Stimulated activated naive CD4-positive, alpha-beta T cell treated with Interleukin-2 at 50 U/mL for 16 hours (primary cell): ENCODE results near the gene MET.
"Not testable (repeated sequence)": the region's sequence is repeated elsewhere in the genome, so short reads cannot be mapped to it uniquely, and the experiment has no call there.

Experiments
- DNase-seq: peaks from one replicate; lab custom pipeline; 2025; lab: John Stamatoyannopoulos, UW

Gene MET

DNA sequence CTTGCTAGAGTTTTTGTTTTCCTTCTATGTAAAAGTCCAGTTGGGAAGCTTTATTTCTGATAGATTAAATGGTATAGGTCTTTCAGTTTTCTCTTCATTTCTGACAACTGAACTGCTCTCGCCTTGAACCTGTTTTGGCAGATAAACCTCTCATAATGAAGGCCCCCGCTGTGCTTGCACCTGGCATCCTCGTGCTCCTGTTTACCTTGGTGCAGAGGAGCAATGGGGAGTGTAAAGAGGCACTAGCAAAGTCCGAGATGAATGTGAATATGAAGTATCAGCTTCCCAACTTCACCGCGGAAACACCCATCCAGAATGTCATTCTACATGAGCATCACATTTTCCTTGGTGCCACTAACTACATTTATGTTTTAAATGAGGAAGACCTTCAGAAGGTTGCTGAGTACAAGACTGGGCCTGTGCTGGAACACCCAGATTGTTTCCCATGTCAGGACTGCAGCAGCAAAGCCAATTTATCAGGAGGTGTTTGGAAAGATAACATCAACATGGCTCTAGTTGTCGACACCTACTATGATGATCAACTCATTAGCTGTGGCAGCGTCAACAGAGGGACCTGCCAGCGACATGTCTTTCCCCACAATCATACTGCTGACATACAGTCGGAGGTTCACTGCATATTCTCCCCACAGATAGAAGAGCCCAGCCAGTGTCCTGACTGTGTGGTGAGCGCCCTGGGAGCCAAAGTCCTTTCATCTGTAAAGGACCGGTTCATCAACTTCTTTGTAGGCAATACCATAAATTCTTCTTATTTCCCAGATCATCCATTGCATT is 27.1 kb downstream of the MET start:
- no peak for DNase-seq

DNA sequence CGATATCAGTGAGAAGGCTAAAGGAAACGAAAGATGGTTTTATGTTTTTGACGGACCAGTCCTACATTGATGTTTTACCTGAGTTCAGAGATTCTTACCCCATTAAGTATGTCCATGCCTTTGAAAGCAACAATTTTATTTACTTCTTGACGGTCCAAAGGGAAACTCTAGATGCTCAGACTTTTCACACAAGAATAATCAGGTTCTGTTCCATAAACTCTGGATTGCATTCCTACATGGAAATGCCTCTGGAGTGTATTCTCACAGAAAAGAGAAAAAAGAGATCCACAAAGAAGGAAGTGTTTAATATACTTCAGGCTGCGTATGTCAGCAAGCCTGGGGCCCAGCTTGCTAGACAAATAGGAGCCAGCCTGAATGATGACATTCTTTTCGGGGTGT is 27.7 kb downstream of the MET start:
- no peak for DNase-seq

DNA sequence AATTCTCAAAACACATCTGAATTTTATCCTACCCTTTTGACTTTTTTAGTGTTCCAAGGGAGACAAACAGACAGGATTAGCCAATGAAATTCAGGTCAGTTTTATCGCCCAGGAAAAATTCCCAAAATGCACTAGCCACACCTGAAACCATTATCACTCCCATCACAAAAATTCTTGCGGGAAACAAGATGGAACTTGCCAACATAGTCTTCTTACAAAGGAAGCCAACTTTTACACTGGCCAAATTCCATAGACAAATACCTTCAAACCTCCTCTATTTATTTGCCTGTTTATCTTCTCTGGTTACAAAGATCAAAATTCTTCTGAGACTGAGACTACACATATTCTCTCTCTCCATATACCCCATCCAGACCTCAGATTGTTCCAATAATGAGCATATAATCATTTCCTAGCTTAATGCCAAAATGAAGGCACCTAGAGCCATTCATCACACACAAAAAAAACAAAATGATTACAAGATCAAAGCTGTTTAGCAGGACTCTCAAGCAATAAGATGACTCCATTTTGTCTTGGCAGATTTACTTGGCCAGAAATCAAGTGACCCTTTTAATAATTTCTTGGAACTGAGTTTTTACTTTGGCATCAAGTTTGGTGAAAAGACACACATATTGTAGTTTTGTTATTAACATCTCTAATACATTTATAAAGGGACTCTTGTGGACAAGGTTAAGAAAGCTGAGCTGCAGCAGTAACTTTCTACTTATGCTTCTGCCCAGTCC is 30.2 kb downstream of the MET start:
- DNase-seq: no peak

DNA sequence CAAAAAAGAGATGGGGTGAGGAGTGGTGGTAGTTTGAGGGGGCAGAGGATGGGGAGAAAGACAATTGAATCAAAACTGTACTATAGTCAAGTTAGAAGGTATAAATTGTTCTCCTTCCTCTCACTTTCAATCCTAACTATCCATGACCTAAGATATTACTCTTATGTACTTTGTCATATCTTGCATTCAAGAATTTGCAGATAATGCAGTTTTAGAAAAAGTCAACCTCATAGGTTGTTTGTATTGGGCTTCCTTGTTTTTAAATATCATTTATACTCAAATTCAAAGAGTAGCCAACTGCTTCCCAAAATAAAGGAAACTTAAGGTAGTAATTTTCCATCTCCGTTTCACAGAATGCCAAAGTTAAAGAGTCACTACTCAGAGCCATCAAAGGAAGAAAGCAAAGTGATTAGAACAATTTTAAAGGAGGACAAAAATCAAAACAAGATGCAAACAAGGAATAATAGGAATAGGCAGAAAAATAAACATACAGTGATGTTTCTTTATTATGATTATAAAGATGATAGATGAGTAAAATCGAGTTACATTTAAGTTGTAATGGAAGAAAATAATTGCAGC is 32.7 kb downstream of the MET start:
- DNase-seq: no peak

DNA sequence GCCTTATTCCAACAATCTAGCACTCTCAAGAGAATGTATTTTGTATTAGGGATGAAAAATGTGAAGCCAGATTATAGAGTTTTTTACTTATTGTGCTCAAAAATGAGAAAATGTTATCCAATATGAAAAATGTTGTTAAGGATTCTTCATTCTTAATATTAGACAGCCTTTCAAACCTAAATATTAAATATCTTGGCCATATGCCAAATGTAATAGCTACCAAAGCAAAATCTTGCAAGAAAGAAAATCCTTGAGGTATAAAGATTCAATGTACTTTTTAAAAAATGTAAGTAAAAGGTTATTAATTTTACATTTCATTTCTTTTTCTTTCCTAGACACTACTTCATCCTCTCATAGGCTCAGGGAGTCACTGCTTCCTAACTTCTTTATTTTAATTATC is 33.4 kb downstream of the MET start:
- no peak for DNase-seq

DNA sequence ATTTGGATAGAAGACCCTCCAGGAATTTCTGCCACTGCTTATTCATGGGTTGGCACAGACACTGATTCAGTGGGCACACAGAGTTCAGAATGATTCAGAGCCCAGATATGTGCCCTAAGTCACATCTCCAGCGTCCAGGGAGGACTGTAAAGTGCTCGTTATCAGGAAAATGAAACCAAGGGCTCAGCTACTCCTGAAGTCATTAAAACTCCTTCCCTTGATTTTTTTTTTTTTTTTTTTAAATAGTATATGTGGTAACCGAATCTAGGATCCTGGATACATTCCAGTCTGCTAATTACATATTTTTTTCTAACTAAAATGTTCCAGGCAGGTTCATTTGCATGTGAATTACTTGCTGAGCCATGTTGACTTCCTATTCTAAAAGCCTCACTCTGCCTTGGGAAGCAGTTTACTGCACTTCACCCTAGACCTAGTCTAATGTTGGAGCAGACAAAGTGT is 34.7 kb downstream of the MET start:
- DNase-seq: no peak

DNA sequence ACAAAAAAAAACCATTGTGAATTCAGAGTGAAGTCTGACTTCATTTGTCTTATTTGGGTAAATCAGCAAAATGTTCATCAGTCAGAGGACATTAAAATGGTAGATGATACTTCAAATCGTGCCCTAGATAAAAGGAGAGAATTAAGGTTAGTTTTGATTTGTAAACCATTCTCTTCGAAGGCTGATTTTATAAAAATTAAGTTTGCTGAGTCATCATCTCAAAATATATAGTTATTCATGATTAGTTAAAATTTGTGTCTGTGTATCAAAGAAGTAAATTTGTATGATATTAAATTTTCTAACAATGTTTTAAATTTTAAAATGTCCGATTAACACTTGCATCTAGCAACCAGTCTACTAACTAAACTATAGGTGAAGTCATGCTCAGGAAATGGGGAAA is 35.3 kb downstream of the MET start:
- no peak for DNase-seq

DNA sequence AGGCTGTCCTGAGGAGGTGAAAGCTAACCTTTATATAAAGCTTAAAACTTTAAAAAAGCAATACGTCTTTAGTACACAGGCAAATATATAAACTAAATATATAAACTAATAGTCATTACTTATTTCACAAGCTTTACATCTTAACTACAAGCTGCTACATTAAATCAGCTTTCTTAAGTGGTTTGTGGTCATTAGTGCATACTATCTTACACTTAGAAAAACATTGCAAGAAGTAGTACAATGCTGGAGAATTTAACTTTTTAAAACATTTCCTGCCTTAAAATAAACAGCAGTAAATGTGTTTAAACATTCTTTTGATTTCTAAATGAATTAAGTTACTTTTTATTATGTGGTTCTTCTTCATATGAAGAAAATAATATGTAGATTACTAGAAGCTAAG is 36.3 kb downstream of the MET start:
- no peak for DNase-seq

DNA sequence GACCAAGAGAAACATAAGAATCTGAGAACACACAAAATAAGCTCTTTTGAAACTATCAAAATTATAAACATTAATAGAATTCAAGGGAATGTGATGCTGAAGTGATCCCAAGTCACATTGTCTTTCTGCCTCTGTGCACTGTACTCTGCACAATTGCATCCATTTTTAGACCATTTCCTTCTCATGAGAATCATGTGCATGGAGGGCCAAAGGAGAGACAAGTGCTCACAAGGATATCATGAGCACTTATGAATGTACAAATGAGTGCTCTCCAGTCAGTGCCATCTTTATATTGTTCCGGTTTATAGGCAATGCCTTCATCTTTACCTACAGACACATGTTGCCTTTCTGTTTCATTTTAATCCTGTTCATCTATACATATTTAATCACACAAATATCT is 36.9 kb downstream of the MET start:
- no peak for DNase-seq

DNA sequence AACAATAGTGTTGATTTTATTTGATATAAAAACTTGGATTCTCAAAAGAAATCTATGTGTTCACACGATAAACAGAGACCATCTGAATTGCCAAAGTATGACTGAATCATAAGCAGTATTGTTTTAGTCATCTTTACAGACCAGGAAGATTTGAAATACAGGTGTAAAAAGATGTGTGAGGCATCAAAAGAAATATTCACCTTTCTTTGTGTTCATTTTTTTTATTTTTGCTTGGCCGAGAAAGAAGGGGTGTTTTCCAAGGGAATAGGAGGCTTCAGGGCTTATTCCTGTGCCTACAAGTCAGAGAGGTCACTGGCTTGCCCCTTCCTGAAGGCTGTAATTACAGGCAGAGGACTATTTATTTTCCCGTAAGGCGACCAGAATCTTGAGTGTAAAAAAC is 37.3 kb downstream of the MET start:
- DNase-seq: no peak

DNA sequence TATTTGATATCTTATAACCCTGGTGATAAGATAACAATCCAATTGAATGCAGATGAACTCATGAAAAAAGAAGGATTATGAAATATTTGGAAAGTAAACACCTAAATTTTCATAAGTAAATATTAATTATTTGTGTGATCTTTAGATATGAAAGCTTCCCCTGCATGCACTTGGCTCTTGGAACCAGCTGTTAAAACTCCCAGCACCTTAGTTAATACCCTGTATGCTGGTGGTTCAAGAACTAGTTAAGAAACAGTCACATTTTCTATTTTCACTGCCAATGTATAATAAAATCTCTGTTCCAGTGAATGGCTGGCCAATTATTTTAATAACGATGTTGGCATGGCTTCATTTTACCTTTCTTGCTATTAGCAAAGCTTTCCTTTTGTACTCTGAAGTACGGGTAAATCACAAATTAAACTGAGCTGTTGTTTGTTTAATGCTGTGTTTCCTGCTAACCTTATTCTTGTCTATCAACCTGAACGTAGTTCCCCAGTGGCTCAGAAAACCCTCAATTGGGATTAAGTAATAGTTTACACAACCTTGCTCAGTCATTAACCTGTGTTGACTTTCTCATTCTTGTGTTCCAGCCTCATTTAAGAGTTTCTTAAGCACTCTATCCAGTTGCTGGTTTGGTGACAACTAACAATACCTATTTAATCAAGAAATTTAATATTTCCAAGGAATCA is 38.9 kb downstream of the MET start:
- no peak for DNase-seq

DNA sequence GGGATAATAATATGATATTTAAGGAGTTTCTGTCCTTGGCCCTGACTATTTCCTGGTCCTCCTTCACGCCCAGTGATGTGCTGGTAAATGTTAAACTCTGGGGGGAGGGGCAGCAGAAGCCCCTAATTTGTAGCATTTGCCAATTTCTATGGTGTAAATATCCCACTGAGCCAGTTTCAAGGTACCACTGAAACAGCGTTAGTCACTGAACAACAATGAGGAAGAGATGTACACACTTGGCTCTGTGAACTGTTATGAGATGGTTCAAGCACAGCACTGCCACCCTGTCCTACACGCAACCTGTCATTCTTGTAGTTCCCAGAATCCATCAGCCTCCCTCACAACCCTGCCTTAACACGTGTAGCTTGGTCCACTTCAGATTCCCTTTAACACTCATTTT is 39.8 kb downstream of the MET start:
- DNase-seq: no peak

DNA sequence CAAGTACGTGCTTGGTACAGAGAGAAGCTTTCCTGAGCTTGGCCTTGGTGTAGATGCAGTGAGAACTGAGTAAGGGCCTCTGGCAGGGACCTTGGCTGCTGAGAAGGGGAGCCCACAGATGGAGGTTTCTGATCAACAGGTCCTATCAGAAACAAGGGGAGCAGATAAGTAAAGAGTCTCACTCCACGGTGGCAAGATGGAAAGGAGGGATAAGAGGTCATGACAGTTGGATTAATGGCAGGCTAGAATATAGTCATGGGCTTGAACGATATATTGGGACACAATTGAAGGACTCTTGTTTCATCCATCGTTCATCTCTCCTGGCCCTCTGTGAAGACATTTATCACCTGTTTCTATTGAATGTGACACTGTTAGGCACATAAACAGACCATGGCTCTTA is 41.5 kb downstream of the MET start:
- no peak for DNase-seq

DNA sequence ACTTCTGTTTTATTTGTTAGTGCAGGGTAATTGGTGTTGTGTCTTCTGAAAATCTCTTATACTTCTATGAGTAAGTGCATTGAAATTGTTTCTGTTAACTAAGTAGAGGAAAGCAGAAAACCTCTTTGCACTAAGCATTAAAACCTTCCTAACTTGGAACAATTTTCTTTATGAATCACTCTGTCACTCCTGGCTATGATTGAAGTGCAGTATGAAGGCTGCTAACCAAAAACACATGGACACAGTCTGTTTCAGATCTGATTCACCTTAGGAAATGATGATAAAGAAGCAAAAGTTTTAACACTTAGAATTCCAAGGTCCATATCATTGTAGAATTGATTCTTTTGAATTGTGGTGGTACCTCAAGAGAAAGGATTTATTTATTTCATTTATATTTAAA is 41.9 kb downstream of the MET start:
- DNase-seq: no peak

DNA sequence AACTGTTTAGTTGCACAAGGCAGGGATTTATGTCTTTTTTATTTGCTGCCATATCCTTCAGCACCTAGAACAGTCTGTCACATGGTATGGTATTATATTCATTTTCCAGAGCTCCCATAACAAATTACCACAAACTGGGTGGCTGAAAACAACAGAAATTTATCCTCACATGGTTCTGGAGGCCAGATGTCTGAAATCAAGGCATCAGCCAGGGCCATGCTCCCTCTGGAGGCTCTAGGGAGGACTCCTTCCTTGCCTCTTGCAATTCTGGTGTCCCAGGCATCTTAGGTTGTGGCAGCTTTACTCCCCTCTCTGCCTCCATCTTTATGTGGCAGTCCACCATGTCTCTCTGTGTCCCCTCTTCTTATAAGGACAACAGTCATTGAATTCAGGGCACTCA is 43.1 kb downstream of the MET start:
- no peak for DNase-seq

DNA sequence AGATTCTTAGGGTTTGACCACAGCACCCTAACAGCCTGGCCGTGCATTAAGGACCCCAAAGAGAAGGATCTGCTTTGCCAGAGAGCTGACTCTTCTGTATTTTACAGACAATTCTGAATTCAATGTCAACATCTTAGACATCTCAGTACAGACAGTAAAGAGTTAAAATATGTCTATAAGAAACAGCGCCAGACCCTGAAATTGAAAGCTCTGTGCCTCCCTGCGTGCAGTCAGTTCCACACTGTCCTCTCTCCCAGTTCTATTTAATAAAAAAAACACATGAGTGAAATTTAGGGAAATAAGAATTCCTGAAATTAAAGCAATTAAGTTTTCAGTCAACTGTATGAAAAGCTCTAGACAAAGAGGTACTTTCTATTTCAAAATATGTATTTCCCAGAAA is 45.1 kb downstream of the MET start:
- DNase-seq: no peak

DNA sequence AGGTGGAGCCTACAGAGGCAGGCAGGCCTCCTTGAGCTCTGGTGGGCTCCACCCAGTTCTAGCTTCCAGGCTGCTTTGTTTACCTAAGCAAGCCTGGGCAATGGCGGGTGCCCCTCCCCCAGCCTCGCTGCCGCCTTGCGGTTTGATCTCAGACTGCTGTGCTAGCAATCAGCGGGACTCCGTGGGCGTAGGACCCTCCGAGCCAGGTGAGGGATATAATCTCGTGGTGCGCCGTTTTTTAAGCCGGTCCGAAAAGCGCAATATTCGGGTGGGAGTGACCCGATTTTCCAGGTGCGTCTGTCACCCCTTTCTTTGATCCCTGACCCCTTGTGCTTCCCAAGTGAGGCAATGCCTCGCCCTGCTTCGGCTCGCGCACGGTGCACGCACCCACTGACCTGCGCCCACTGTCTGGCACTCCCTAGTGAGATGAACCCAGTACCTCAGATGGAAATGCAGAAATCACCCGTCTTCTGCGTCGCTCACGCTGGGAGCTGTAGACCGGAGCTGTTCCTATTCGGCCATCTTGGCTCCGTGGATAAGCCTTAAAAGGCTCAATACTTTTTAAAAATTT is 52.0 kb downstream of the MET start:
- DNase-seq: not testable (repeated sequence)

DNA sequence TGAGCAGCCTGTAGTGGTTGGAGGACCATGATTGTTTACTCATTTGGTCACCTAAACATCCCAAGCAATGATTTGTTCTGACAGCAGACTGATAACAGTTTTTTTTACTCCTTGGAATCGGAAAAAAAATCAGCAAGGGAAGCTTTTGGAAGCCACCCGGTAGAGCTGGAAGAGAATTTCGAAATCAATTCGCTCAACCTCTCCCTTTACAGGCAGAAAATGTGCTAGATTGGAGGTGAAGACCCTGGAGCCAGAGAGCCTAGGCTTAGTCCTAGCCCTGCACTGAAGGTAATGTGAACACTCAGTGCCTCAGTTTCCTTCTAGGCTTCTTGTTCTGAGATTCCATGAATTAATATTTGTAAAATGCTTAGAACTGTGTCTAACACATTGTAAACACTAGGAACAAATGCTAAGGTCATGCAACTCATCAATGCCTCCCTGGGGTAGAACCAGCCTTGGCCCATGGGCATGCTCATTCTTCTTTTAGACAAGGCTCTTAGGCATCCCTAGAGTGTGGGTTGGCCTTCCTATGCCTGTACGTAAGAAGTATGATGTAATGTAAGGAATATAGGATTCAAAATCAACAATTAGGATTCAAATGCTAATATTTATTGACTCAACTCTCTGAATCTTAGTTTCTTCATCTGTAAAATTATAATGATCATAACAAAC is 52.7 kb downstream of the MET start:
- no peak for DNase-seq

DNA sequence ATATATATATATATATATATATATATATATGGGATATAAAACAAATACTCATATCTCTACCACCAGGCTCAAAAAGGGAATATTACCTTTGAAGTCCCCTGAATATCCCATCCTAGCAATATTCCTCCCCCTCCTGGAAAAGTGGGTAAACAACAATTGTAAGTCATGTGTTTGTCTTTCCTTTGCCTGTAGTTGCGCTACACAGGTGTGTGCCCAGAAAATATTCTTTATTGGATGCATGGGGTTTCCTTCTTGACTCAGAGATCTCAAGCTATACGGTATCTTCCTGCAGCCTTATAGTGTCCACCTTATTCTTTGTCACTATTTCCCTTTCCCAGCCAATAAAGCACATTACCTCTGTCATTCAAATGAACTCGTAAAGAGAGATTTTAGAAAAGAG is 54.2 kb downstream of the MET start:
- DNase-seq: no peak

DNA sequence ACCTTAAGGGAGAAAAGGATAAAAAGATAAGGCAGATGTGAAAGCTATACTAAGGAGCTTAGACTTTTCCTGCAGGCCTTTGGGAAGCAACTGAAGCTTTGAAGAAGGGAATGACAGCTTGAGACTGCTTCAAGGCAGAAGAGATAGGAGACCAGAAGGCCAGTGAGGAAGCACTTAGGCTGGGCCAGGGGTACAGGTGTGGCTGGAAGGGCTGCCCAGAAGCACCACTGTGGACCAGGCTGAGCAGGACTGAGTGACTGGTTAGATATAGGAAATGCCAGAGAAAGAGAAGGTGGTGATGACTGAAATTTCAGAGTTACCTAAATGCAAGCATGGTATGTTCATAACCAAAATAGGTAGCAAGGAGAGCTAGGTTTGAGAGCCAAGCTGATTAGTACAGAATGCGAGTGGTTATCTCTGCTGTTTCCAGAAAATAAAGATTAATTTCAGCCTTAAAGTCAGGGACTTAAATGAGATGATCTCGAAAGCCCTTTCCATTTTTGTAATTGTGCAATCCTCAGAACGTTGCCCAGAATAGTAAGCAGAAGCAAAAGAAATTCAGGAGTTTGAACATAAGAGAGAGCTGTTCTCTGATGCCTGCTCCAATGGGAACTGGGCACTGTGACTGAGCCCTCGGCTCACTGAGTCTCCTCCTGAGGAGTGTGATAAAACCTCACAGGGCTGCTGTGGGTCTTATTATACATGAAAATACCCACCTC is 54.9 kb downstream of the MET start:
- no peak for DNase-seq

DNA sequence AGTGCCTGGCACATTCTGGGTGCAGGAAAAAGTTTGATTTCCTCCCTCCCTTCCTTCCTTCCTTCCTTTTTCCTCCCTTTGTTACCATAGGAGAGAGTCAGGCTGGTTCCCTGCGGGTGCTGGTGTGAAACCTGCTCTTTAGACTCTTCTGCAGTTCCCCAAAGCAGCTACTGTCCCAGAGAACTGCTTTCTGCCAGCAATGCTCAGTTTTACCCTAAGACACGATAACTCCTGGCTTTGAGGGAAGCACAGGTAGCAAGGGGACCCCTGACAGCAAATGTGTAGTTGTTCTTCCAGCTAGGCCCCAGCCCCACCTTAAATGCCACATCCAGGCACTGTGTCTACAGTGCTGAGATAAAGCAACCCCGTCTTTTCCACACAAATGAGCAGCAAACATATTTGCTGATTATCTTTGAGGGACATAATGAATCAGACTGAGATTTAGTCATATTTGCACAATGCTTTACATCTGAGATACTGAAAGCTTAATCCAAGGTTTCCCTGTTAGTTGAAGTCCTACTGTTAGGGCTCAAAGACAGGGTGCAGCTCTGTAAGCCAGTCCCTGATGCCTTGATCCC is 55.5 kb downstream of the MET start:
- DNase-seq: no peak
